Keratinocyte (primary cell): ENCODE measurements around the gene CFAP20DC. TPM values are rescaled to one million over a fixed set of nuclear protein-coding genes. Genes with fewer than 3 reads are reported as not detected.

Source experiments
- DNase-seq: peaks from one replicate; pipeline ENCODE4 v3.0.0-alpha.2; 2011; ENCODE audit warnings: low read depth, missing footprints, low spot score
- FAIRE-seq: peaks from 2 replicates; lab custom pipeline; 2011; peaks lifted over from hg19 to GRCh38; lab: Jason Lieb, UNC
- H2AFZ ChIP-seq: 2 replicates; pipeline ENCODE4 v1.6.0; 2012; ENCODE audit warnings: low read length, control low read depth, inconsistent platforms; ENCODE audit not compliant: control insufficient read depth
- H3K27ac ChIP-seq: 2 replicates; pipeline ENCODE4 v1.5.1; 2011; ENCODE audit warnings: low read length; ENCODE audit not compliant: control insufficient read depth, insufficient read depth
- H3K27me3 ChIP-seq: 3 replicates; pipeline ENCODE4 v1.6.0; 2011; ENCODE audit warnings: low read length; ENCODE audit not compliant: control insufficient read depth, insufficient read depth; ENCODE audit errors: extremely low read depth
- H3K36me3 ChIP-seq, 2 experiments: 2 replicates in 1 of 2; 3 replicates in 1 of 2; pipeline ENCODE4 v1.5.1; 2011; ENCODE audit warnings: low read length in 2 of 2, mild to moderate bottlenecking in 1 of 2; ENCODE audit not compliant: control insufficient read depth in 2 of 2, insufficient read depth in 2 of 2; ENCODE audit errors: extremely low read depth in 1 of 2
- H3K4me1 ChIP-seq: 3 replicates; pipeline ENCODE4 v1.5.1; 2011; ENCODE audit warnings: low read length; ENCODE audit not compliant: control insufficient read depth, insufficient read depth; ENCODE audit errors: extremely low read depth
- H3K4me2 ChIP-seq: 3 replicates; pipeline ENCODE4 v1.6.0; 2011; ENCODE audit warnings: low read depth, low read length; ENCODE audit not compliant: control insufficient read depth, insufficient read depth; ENCODE audit errors: extremely low read depth
- H3K4me3 ChIP-seq, 3 experiments: fragments of 200-600 bp in 1 of 3; sonication (generic) in 1 of 3; 2 replicates in 2 of 3; 3 replicates in 1 of 3; pipeline ENCODE4 v1.5.1; 2011 to 2016; ENCODE audit warnings: low read length in 3 of 3, mild to moderate bottlenecking in 3 of 3, control low read depth in 2 of 3, inconsistent platforms in 1 of 3, low read depth in 1 of 3, mixed read lengths in 1 of 3, mixed run types in 1 of 3, moderate library complexity in 1 of 3; ENCODE audit not compliant: control insufficient read depth in 2 of 3, insufficient read depth in 2 of 3; ENCODE audit errors: extremely low read depth in 1 of 3
- H3K79me2 ChIP-seq: 2 replicates; pipeline ENCODE4 v1.6.0; 2012; ENCODE audit warnings: low read length; ENCODE audit not compliant: control insufficient read depth, insufficient read depth
- H3K9ac ChIP-seq: 3 replicates; pipeline ENCODE4 v1.6.0; 2011; ENCODE audit warnings: low read length; ENCODE audit not compliant: control insufficient read depth, insufficient read depth; ENCODE audit errors: extremely low read depth
- H3K9me1 ChIP-seq: 3 replicates; pipeline ENCODE4 v1.6.0; 2011; ENCODE audit warnings: low read length; ENCODE audit not compliant: control insufficient read depth, insufficient read depth; ENCODE audit errors: extremely low read depth
- H3K9me3 ChIP-seq: 2 replicates; pipeline ENCODE4 v1.5.1; 2012; ENCODE audit warnings: low read depth, low read length; ENCODE audit not compliant: control insufficient read depth
- H4K20me1 ChIP-seq: 3 replicates; pipeline ENCODE4 v1.6.0; 2011; ENCODE audit warnings: low read length; ENCODE audit not compliant: control insufficient read depth, insufficient read depth; ENCODE audit errors: extremely low read depth
- CTCF ChIP-seq, 3 experiments: IDR thresholded peaks in 1 of 3; conservative IDR thresholded peaks in 1 of 3; optimal IDR thresholded peaks in 1 of 3; 2 replicates in 2 of 3; 3 replicates in 1 of 3; pipeline versions ENCODE3 to v1.5.1; 2011; ENCODE audit warnings: low read length in 3 of 3, mild to moderate bottlenecking in 3 of 3, moderate library complexity in 2 of 3, control low read depth in 1 of 3, inconsistent platforms in 1 of 3; ENCODE audit not compliant: insufficient read depth in 2 of 3; ENCODE audit errors: extremely low read depth in 1 of 3
- EZH2 ChIP-seq: IDR thresholded peaks from one replicate; pipeline ENCODE4 v1.6.1; 2012; ENCODE audit warnings: inconsistent platforms, mild to moderate bottlenecking, low read length, moderate library complexity
- dilution Hi-C: fragments of 300-500 bp; cut with MboI; formaldehyde crosslinking; loops from one replicate; pipeline ENCODE4 v1.7.0; 2020; ENCODE audit warnings: low sequenced_read_pairs; ENCODE audit not compliant: extremely low pct_ligation_motif_present
- polyA plus RNA-seq, 5 experiments: library from polyadenylated mRNA; depleted of rRNA in 3 of 5; stranded (reverse) in 3 of 5; stranded (forward) in 1 of 5; unstranded in 1 of 5; fragments of >200 nt; gene quantifications; 1 replicate in 1 of 5; 2 replicates in 3 of 5; 3 replicates in 1 of 5; pipeline versions ENCODE4 v1.2.1 to v1.2.3, GENCODE V29; 2011 to 2012; ENCODE audit warnings: missing spikeins in 2 of 5, low read depth in 1 of 5, low replicate concordance in 1 of 5

The CFAP20DC gene
- polyA plus RNA-seq, 1 donor (not counting 4 experiments of a cell fraction or from before 2014, with no cell fraction given), result 6.3 TPM

GRCh38 chr3:58991623-58992022, 58.2 kb downstream of the CFAP20DC start:
- H3K9me3 ChIP-seq, result no peaks in the 10 kb centered on the region
- no peak overlapping the region for H3K4me3 ChIP-seq
- no peaks in the 10 kb centered on the region for H3K36me3 ChIP-seq
- H3K27ac ChIP-seq, result no peak overlapping the region
- H3K79me2 ChIP-seq, result no peaks in the 10 kb centered on the region
- DNase-seq (no peak), FAIRE-seq (no peak)
- no peak overlapping the region for H2AFZ ChIP-seq
- H3K4me1 ChIP-seq, result peaks cover 24% of the 10 kb centered on the region
- TF ChIP-seq EZH2 (no peak), CTCF (optimal IDR thresholded peaks at IDR 0.05 in 1 of 3, IDR thresholded peaks at IDR 0.05 in 1 of 3, conservative IDR thresholded peaks at IDR 0.05 in 1 of 3; ENCODE audit: extremely low read depth in 1 of 3, insufficient read depth in 2 of 3, low read length in 3 of 3) (no peak)
- H3K9me1 ChIP-seq, result no peaks in the 10 kb centered on the region
- dilution Hi-C loops, result no loop called here
- H3K9ac ChIP-seq, result no peak overlapping the region
- no peaks in the 10 kb centered on the region for H3K27me3 ChIP-seq
- H3K4me2 ChIP-seq, result no peak overlapping the region
- no peaks in the 10 kb centered on the region for H4K20me1 ChIP-seq

GRCh38 chr3:58991026-58991425, 58.8 kb downstream of the CFAP20DC start:
- FAIRE-seq (no peak), DNase-seq (no peak)
- Histone ChIP-seq H3K36me3 (no peaks in the 10 kb centered on the region), H3K9ac (no peak overlapping the region), H2AFZ (no peak overlapping the region), H3K4me3 (no peak overlapping the region), H3K27ac (no peak overlapping the region), H4K20me1 (no peaks in the 10 kb centered on the region), H3K9me1 (no peaks in the 10 kb centered on the region), H3K79me2 (no peaks in the 10 kb centered on the region), H3K4me2 (no peak overlapping the region), H3K4me1 (peaks cover 24% of the 10 kb centered on the region), H3K9me3 (no peaks in the 10 kb centered on the region), H3K27me3 (no peaks in the 10 kb centered on the region)
- dilution Hi-C loops, result no loop called here
- no peak for TF ChIP-seq CTCF (optimal IDR thresholded peaks at IDR 0.05 in 1 of 3, IDR thresholded peaks at IDR 0.05 in 1 of 3, conservative IDR thresholded peaks at IDR 0.05 in 1 of 3; ENCODE audit: extremely low read depth in 1 of 3, insufficient read depth in 2 of 3, low read length in 3 of 3)
- TF ChIP-seq EZH2, result no peak
